PC-9 (cell line): ENCODE measurements around the gene GBE1.

Experiments used
- EZH2 ChIP-seq: fragments of 200-600 bp; sonication (generic); IDR thresholded peaks from 2 replicates; pipeline ENCODE4 v1.8.0; 2017; ENCODE audit warnings: antibody characterized with exemption, low read depth
- TF ChIP-seq, protein P1 (sequence below): fragments of 200-600 bp; sonication (generic); conservative IDR thresholded peaks from 2 replicates; pipeline ENCODE4 v1.6.1; 2017; ENCODE audit warnings: mixed run types, antibody characterized with exemption, mild to moderate bottlenecking, moderate library complexity

DNA sequence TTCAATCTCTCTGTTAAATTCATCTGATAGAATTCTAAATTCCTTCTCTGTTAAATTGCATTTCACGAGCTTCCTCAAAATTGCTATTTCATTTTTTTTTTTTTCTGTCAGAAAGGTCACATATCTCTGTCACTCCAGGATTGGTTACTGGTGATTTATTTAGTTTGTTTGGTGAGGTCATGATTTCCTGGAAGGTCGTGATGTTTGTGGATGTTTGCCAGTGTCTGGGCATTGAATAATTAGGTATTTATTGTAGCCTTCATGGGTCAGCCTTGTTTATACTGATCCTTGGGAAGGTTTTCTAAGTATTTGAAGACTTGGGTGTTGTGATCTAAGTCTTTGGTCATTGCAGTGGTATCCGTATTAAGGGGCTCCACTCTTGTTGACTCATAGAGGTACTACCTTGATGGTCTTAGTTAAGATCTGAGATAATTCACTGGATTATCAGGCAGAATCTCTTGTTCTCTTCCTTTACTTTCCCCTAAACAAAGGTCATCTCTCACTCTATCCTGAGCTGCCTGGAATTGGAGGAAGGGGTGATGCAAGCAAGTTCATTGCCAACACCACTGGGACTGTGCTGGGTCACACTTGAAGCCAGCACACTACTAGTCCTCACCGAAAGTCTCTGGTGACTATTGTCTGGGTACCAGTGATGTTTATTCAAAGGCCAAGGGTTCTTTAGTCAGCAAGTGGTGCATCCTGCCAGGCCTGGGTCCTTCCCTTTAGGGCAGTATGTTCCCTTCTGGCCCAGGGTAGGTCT, 231.1 kb downstream of the GBE1 start:
- TF ChIP-seq, protein P1, sequence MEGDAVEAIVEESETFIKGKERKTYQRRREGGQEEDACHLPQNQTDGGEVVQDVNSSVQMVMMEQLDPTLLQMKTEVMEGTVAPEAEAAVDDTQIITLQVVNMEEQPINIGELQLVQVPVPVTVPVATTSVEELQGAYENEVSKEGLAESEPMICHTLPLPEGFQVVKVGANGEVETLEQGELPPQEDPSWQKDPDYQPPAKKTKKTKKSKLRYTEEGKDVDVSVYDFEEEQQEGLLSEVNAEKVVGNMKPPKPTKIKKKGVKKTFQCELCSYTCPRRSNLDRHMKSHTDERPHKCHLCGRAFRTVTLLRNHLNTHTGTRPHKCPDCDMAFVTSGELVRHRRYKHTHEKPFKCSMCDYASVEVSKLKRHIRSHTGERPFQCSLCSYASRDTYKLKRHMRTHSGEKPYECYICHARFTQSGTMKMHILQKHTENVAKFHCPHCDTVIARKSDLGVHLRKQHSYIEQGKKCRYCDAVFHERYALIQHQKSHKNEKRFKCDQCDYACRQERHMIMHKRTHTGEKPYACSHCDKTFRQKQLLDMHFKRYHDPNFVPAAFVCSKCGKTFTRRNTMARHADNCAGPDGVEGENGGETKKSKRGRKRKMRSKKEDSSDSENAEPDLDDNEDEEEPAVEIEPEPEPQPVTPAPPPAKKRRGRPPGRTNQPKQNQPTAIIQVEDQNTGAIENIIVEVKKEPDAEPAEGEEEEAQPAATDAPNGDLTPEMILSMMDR = no peak
- no peak for TF ChIP-seq EZH2
